ENCODE measurements around the gene ATP9A. TPM values are rescaled to one million over a fixed set of nuclear protein-coding genes. Genes with fewer than 3 reads are reported as not detected.

The ATP9A gene
- polyA plus RNA-seq, 1 of the 3 experiments (the other 2 are of a cell fraction) = 11.0 TPM

DNA sequence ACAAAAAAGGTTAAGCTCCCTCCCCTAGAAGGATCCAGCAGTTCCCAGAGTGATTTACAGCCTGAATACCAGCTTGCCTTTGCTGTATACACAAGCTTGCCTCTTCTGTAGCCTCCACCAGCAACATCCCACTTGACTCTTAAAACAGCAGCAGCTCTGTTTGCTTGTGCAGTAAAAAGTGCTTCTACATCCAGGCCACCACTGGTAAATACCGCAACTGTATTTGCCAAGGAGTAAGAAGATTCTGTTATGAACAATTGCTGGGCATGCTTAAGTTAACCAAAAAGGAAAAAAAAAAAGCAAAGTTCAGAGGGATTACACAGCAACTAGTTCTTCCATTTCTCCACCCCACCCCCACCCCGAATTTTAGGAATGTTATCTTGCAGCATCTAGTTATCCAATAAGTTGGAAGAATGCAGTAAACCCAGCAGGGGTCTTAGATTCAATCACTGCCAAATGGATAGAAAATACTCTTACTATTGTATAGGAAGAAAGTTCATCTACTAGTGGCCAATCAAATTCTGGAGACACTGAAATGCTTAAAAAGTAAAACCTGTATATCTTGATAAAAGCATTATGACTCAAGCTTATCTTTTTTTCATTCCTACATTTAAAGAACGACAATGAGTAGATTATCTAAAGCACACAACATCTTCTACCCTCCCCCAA lies 29.3 kb upstream of the ATP9A start (continued):
- TF ChIP-seq, protein P1, sequence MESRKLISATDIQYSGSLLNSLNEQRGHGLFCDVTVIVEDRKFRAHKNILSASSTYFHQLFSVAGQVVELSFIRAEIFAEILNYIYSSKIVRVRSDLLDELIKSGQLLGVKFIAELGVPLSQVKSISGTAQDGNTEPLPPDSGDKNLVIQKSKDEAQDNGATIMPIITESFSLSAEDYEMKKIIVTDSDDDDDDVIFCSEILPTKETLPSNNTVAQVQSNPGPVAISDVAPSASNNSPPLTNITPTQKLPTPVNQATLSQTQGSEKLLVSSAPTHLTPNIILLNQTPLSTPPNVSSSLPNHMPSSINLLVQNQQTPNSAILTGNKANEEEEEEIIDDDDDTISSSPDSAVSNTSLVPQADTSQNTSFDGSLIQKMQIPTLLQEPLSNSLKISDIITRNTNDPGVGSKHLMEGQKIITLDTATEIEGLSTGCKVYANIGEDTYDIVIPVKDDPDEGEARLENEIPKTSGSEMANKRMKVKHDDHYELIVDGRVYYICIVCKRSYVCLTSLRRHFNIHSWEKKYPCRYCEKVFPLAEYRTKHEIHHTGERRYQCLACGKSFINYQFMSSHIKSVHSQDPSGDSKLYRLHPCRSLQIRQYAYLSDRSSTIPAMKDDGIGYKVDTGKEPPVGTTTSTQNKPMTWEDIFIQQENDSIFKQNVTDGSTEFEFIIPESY (IDR thresholded peaks at IDR 0.05; ENCODE audit: borderline replicate concordance, low read depth) = no peak
- TF ChIP-seq MEF2A (IDR thresholded peaks at IDR 0.05; ENCODE audit: borderline replicate concordance, low read depth) (no peak), ELF1 (IDR thresholded peaks at IDR 0.05) (no peak)
- TF ChIP-seq, protein P2, sequence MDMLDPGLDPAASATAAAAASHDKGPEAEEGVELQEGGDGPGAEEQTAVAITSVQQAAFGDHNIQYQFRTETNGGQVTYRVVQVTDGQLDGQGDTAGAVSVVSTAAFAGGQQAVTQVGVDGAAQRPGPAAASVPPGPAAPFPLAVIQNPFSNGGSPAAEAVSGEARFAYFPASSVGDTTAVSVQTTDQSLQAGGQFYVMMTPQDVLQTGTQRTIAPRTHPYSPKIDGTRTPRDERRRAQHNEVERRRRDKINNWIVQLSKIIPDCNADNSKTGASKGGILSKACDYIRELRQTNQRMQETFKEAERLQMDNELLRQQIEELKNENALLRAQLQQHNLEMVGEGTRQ (IDR thresholded peaks at IDR 0.05; ENCODE audit: borderline replicate concordance, low read depth, low read length) = no peak

DNA sequence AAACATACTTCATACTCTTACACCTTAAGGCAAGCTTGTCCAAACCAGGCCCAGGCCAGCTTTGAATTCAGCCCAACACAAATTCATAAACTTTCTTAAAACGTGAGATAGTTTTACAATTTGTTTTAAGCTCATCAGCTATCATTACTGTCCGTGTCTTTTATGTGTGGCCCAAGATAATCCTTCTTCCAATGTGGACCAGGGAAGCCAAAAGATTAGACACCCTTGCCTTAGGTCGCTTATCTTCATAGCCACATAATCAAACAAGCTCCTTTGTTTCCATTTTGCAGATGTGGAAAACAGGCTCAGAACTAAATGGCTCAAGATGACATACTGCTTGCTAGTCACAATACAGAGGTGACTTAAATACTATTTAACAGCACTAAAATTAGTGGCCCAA lies 28.1 kb upstream of the ATP9A start:
- ChIA-PET CTCF (interaction anchor here (0.8 to 5.8 kb wide), 6 partner anchors 9 to 332 kb away, joined by 3 to 31 read pairs (median 5); no protein-coding TSS in a partner anchor), POLR2A (no interaction called here)
- no peaks in the 10 kb centered on the region for H3F3A ChIP-seq (replicated peaks; ENCODE audit: insufficient read depth)
- TF ChIP-seq, protein P3, sequence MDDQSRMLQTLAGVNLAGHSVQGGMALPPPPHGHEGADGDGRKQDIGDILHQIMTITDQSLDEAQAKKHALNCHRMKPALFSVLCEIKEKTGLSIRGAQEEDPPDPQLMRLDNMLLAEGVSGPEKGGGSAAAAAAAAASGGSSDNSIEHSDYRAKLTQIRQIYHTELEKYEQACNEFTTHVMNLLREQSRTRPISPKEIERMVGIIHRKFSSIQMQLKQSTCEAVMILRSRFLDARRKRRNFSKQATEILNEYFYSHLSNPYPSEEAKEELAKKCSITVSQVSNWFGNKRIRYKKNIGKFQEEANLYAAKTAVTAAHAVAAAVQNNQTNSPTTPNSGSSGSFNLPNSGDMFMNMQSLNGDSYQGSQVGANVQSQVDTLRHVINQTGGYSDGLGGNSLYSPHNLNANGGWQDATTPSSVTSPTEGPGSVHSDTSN (IDR thresholded peaks at IDR 0.05) = no peak
- no peak for TF ChIP-seq FOSL2 (IDR thresholded peaks at IDR 0.05; ENCODE audit: borderline replicate concordance, low read depth)
- TF ChIP-seq FOXM1 (IDR thresholded peaks at IDR 0.05; ENCODE audit: low read depth) = no peak
- TF ChIP-seq TEAD4 (IDR thresholded peaks at IDR 0.05; ENCODE audit: borderline replicate concordance, insufficient read depth) = no peak
- TF ChIP-seq RCOR1 (IDR thresholded peaks at IDR 0.05; ENCODE audit: low read length) = no peak
- TF ChIP-seq, protein P4, sequence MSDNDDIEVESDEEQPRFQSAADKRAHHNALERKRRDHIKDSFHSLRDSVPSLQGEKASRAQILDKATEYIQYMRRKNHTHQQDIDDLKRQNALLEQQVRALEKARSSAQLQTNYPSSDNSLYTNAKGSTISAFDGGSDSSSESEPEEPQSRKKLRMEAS (IDR thresholded peaks at IDR 0.05; ENCODE audit: low read depth) = no peak
- TF ChIP-seq, protein P5, sequence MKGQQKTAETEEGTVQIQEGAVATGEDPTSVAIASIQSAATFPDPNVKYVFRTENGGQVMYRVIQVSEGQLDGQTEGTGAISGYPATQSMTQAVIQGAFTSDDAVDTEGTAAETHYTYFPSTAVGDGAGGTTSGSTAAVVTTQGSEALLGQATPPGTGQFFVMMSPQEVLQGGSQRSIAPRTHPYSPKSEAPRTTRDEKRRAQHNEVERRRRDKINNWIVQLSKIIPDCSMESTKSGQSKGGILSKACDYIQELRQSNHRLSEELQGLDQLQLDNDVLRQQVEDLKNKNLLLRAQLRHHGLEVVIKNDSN (IDR thresholded peaks at IDR 0.05; ENCODE audit: borderline replicate concordance, low read depth) = no peak
- TF ChIP-seq NFIC (IDR thresholded peaks at IDR 0.05; ENCODE audit: borderline replicate concordance) = no peak
- TF ChIP-seq ELF1 (IDR thresholded peaks at IDR 0.05) = no peak
- TF ChIP-seq GATA2 (CRISPR knock-in tag; IDR thresholded peaks at IDR 0.05) = no peak
- TF ChIP-seq RXRA (IDR thresholded peaks at IDR 0.05; ENCODE audit: borderline replicate concordance, low read depth) = no peak
- TF ChIP-seq CHD2 (IDR thresholded peaks at IDR 0.05; ENCODE audit: low read length, partially characterized antibody) = no peak
- no peak for TF ChIP-seq TCF12 (IDR thresholded peaks at IDR 0.05)
- TF ChIP-seq GABPA (IDR thresholded peaks at IDR 0.05; ENCODE audit: low read depth) = no peak
- TF ChIP-seq, protein P1 (IDR thresholded peaks at IDR 0.05; ENCODE audit: borderline replicate concordance, low read depth) = no peak
- no peak for TF ChIP-seq MXI1 (IDR thresholded peaks at IDR 0.05; ENCODE audit: low read depth, low read length)
- TF ChIP-seq, protein P6, sequence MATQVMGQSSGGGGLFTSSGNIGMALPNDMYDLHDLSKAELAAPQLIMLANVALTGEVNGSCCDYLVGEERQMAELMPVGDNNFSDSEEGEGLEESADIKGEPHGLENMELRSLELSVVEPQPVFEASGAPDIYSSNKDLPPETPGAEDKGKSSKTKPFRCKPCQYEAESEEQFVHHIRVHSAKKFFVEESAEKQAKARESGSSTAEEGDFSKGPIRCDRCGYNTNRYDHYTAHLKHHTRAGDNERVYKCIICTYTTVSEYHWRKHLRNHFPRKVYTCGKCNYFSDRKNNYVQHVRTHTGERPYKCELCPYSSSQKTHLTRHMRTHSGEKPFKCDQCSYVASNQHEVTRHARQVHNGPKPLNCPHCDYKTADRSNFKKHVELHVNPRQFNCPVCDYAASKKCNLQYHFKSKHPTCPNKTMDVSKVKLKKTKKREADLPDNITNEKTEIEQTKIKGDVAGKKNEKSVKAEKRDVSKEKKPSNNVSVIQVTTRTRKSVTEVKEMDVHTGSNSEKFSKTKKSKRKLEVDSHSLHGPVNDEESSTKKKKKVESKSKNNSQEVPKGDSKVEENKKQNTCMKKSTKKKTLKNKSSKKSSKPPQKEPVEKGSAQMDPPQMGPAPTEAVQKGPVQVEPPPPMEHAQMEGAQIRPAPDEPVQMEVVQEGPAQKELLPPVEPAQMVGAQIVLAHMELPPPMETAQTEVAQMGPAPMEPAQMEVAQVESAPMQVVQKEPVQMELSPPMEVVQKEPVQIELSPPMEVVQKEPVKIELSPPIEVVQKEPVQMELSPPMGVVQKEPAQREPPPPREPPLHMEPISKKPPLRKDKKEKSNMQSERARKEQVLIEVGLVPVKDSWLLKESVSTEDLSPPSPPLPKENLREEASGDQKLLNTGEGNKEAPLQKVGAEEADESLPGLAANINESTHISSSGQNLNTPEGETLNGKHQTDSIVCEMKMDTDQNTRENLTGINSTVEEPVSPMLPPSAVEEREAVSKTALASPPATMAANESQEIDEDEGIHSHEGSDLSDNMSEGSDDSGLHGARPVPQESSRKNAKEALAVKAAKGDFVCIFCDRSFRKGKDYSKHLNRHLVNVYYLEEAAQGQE (IDR thresholded peaks at IDR 0.05; ENCODE audit: low read depth, low read length) = no peak
- no peak for TF ChIP-seq TAF1 (IDR thresholded peaks at IDR 0.05; ENCODE audit: borderline replicate concordance, low read depth, low read length)
- no peaks in the 10 kb centered on the region for H3K27me3 ChIP-seq (ENCODE audit: insufficient read depth)
- 95% methylated on average over 3 of the region's 3 CpGs for WGBS (ENCODE audit: low lambda C conversion rate)
- H3K9ac ChIP-seq = no peak overlapping the region
- H3K4me3 ChIP-seq (ENCODE audit: low read depth in 2 of 2, low read length in 1 of 2) = no peak overlapping the region
- H3K4me1 ChIP-seq (ENCODE audit: control insufficient read depth in 1 of 2, insufficient read depth in 2 of 2, low read depth in 1 of 2, low read length in 1 of 2) = peaks cover 9 to 14% of the 10 kb centered on the region in 2 experiments; a peak in 2 of 4 replicates
- no peak for DNase-seq
- H2AFZ ChIP-seq (ENCODE audit: low read depth) = 0 out of 2 replicates have a peak overlapping the region, but pooled peaks have one; percentile 15
- H3K27ac ChIP-seq (ENCODE audit: low read depth in 2 of 2, low read length in 1 of 2) = no peak overlapping the region
- no peaks in the 10 kb centered on the region for H3K79me2 ChIP-seq (ENCODE audit: insufficient read depth)
- no peak overlapping the region for H3K4me2 ChIP-seq
- H3K36me3 ChIP-seq (replicated peaks in 1 of 2; ENCODE audit: control insufficient read depth in 1 of 2, insufficient read depth in 2 of 2, low read length in 1 of 2) = no peaks in the 10 kb centered on the region
- H3K9me3 ChIP-seq = no peaks in the 10 kb centered on the region
- no peaks in the 10 kb centered on the region for H3K9me2 ChIP-seq
- H4K20me1 ChIP-seq (ENCODE audit: insufficient read depth) = no peaks in the 10 kb centered on the region
